HepG2 (cell line): ENCODE data around the gene FBXO7. TPM values are rescaled to one million over a fixed set of nuclear protein-coding genes. Genes with fewer than 3 reads are reported as not detected.
A peak's percentile ranks its signal among the peaks of the same experiment; 100 is the strongest.

Experiments
- DPF2 ChIP-seq: sonication (generic); formaldehyde crosslinking; IDR thresholded peaks from 2 replicates; pipeline ENCODE4 v1.4.0; 2020; ENCODE audit warnings: mild to moderate bottlenecking, low read depth, missing genetic modification reagents, borderline replicate concordance
- ETV5 ChIP-seq: IDR thresholded peaks from 2 replicates; pipeline ENCODE4 v1.6.1; 2018; ENCODE audit warnings: missing biosample characterization, missing genetic modification reagents, inconsistent platforms, borderline replicate concordance
- MEIS1 ChIP-seq: sonication (generic); formaldehyde crosslinking; IDR thresholded peaks from 2 replicates; pipeline ENCODE4 v1.9.0; 2021; ENCODE audit warnings: mild to moderate bottlenecking, missing genetic modification reagents, moderate library complexity, borderline replicate concordance
- NCOA1 ChIP-seq: sonication (generic); formaldehyde crosslinking; IDR thresholded peaks from 2 replicates; pipeline ENCODE4 v1.9.0; 2021; ENCODE audit warnings: missing genetic modification reagents
- NFATC3 ChIP-seq: sonication (generic); formaldehyde crosslinking; IDR thresholded peaks from 2 replicates; pipeline ENCODE4 v1.5.1; 2020; ENCODE audit warnings: mild to moderate bottlenecking, missing genetic modification reagents
- PAF1 ChIP-seq: IDR thresholded peaks from 2 replicates; pipeline ENCODE4 v1.6.1; 2016; ENCODE audit warnings: missing genetic modification reagents, missing compliant biosample characterization
- SP1 ChIP-seq, 2 experiments: fragments of 450-650 bp in 1 of 2; sonication (generic) in 1 of 2; formaldehyde crosslinking in 1 of 2; IDR thresholded peaks; 2 replicates each; pipeline versions ENCODE4 v1.4.0 to v1.6.1; 2016 to 2020; ENCODE audit warnings: missing genetic modification reagents in 1 of 2
- SYNCRIP ChIP-seq: fragments of 200-400 bp; formaldehyde crosslinking; IDR thresholded peaks from 2 replicates; pipeline ENCODE4 v1.6.1; 2018; ENCODE audit warnings: mild to moderate bottlenecking, low read depth, low read length; ENCODE audit not compliant: insufficient read depth
- ZNF180 ChIP-seq: sonication (generic); formaldehyde crosslinking; IDR thresholded peaks from 2 replicates; pipeline ENCODE4 v1.4.0; 2020; ENCODE audit warnings: low read depth, missing genetic modification reagents, borderline replicate concordance
- ZNF205 ChIP-seq: IDR thresholded peaks from 2 replicates; pipeline ENCODE4 v1.6.1; 2018; ENCODE audit warnings: missing biosample characterization, missing genetic modification reagents
- ZNF232 ChIP-seq: sonication (generic); formaldehyde crosslinking; IDR thresholded peaks from 2 replicates; pipeline ENCODE4 v1.4.0; 2020; ENCODE audit warnings: missing genetic modification reagents, borderline replicate concordance
- ZNF333 ChIP-seq: sonication (generic); formaldehyde crosslinking; IDR thresholded peaks from 2 replicates; pipeline ENCODE4 v1.4.0; 2020; ENCODE audit warnings: mild to moderate bottlenecking, missing genetic modification reagents, borderline replicate concordance
- ZNF431 ChIP-seq: sonication (generic); formaldehyde crosslinking; IDR thresholded peaks from 2 replicates; pipeline ENCODE4 v1.9.0; 2022; ENCODE audit warnings: missing genetic modification reagents, low read depth, mild to moderate bottlenecking, borderline replicate concordance
- ZNF44 ChIP-seq: sonication (generic); formaldehyde crosslinking; IDR thresholded peaks from 2 replicates; pipeline ENCODE4 v1.5.1; 2020; ENCODE audit warnings: mild to moderate bottlenecking, missing genetic modification reagents
- ZNF792 ChIP-seq: IDR thresholded peaks from 2 replicates; pipeline ENCODE4 v1.6.1; 2016
- polyA plus RNA-seq, 8 experiments: library from polyadenylated mRNA; depleted of rRNA in 3 of 8; stranded (reverse) in 7 of 8; unstranded in 1 of 8; fragments of >200 nt; fragmentation: Illumina TruSeq in 4 of 8; extraction: Trizol in 4 of 8; gene quantifications; 2 replicates each; pipeline versions ENCODE4 v1.2.1 to v1.2.3, GENCODE V29; 2011 to 2016; ENCODE audit warnings: low read depth in 4 of 8, missing spikeins in 1 of 8, mixed read lengths in 1 of 8; ENCODE audit not compliant: insufficient read depth in 1 of 8
- total RNA-seq, 5 experiments: library from RNA; depleted of rRNA; stranded (reverse); fragments of >200 nt; fragmentation: Illumina TruSeq; extraction: Trizol; gene quantifications; 2 replicates each; pipeline ENCODE4 v1.2.3, GENCODE V29; 2016; ENCODE audit warnings: low read depth in 1 of 5
- TF ChIP-seq, protein P1 (sequence below): sonication (generic); formaldehyde crosslinking; IDR thresholded peaks from 2 replicates; pipeline ENCODE4 v1.4.0; 2020; ENCODE audit warnings: missing genetic modification reagents, mild to moderate bottlenecking, borderline replicate concordance
- TF ChIP-seq, protein P2 (sequence below): sonication (generic); formaldehyde crosslinking; IDR thresholded peaks from 2 replicates; pipeline ENCODE4 v1.8.0; 2022; ENCODE audit warnings: missing genetic modification reagents, mild to moderate bottlenecking, borderline replicate concordance
- TF ChIP-seq, protein P3 (sequence below): sonication (generic); formaldehyde crosslinking; IDR thresholded peaks from 2 replicates; pipeline ENCODE4 v1.5.0; 2020; ENCODE audit warnings: missing genetic modification reagents, mild to moderate bottlenecking, borderline replicate concordance
- TF ChIP-seq, protein P4 (sequence below): sonication (generic); formaldehyde crosslinking; conservative IDR thresholded peaks from 2 replicates; pipeline ENCODE4 v1.8.0; 2022; ENCODE audit warnings: low read depth, missing genetic modification reagents
- TF ChIP-seq, protein P5 (sequence below): sonication (generic); formaldehyde crosslinking; IDR thresholded peaks from 2 replicates; pipeline ENCODE4 v1.4.0; 2020; ENCODE audit warnings: missing genetic modification reagents

Gene FBXO7
- total and polyA plus RNA-seq, 2 of the 13 experiments (the other 11 are each of a cell fraction or from before 2014, with no cell fraction given) = 105 to 172 TPM

DNA sequence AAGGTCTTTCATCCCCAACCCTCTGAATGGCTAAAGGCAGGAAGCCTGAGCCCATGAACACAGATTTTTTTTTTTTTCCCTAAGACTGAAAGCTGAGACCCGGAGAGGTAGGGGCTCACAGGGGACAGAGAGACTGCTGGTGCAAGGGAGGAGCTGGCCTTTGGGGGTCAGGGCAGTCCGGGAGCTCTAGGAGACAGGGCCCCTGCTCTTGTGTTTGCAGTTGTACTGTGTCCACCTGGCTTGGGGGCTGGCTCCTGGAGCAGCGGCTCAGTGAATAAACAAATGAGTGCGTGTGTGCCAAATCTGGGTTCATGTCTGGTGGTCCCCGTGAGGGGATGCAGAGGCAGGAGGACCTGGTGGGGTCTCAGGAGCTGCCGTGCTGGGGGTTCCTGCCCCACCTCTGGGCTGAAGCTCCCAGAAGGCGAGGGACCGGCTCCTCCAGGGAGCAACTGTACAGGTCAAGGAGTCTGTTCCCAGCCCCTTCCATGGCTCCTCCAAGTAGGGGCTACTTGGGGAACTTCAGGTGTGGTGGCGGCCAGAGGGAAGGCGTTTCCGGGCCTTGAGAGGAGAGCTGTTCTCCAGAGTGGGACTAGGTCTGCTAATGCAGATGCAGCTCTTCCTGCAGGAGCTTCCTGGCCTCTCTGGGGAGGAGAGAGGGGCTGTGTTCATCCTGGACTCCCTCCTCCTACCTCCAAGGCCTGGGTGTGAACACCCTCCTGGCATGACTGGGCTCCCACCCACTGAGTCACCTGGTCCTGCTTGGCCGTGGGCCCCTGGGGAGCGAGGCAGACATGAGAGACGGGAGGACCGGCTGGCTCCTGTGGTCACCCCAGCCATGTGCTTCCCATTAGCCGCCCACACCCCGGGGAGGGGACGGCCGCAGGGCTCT, 57.6 kb downstream of the FBXO7 start (continued):
- TF ChIP-seq, protein P1, sequence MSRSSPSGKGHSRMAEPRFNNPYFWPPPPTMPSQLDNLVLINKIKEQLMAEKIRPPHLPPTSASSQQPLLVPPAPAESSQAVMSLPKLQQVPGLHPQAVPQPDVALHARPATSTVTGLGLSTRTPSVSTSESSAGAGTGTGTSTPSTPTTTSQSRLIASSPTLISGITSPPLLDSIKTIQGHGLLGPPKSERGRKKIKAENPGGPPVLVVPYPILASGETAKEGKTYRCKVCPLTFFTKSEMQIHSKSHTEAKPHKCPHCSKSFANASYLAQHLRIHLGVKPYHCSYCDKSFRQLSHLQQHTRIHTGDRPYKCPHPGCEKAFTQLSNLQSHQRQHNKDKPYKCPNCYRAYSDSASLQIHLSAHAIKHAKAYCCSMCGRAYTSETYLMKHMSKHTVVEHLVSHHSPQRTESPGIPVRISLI (CRISPR knock-in tag) = peak; percentile 91
- TF ChIP-seq ZNF232 (CRISPR knock-in tag) (no peak), ZNF205 (peak; percentile 66; the same call in 1 of the 2 replicates), NFATC3 (CRISPR knock-in tag) (0 out of 2 replicates have a peak, but pooled peaks have one; percentile 55), PAF1 (CRISPR knock-in tag) (no peak), DPF2 (CRISPR knock-in tag) (peak; percentile 61), ZNF431 (peak; percentile 79; the same call in 1 of the 2 replicates), ETV5 (peak; percentile 49), ZNF180 (no peak), ZNF333 (CRISPR knock-in tag) (no peak), ZNF44 (CRISPR knock-in tag) (no peak), NCOA1 (CRISPR knock-in tag) (peak; percentile 89), ZNF792 (CRISPR knock-in tag) (no peak; the same call in 1 of the 2 replicates), SP1 (IDR thresholded peaks at IDR 0.05) (no peak), SP1 (CRISPR knock-in tag; IDR thresholded peaks at IDR 0.05) (0 out of 2 replicates have a peak, but pooled peaks have one; percentile 27), SYNCRIP (no peak), MEIS1 (0 out of 2 replicates have a peak, but pooled peaks have one; percentile 44)
- TF ChIP-seq, protein P2, sequence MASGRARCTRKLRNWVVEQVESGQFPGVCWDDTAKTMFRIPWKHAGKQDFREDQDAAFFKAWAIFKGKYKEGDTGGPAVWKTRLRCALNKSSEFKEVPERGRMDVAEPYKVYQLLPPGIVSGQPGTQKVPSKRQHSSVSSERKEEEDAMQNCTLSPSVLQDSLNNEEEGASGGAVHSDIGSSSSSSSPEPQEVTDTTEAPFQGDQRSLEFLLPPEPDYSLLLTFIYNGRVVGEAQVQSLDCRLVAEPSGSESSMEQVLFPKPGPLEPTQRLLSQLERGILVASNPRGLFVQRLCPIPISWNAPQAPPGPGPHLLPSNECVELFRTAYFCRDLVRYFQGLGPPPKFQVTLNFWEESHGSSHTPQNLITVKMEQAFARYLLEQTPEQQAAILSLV (CRISPR knock-in tag) = peak; percentile 76; the same call in 1 of the 2 replicates
- TF ChIP-seq, protein P3, sequence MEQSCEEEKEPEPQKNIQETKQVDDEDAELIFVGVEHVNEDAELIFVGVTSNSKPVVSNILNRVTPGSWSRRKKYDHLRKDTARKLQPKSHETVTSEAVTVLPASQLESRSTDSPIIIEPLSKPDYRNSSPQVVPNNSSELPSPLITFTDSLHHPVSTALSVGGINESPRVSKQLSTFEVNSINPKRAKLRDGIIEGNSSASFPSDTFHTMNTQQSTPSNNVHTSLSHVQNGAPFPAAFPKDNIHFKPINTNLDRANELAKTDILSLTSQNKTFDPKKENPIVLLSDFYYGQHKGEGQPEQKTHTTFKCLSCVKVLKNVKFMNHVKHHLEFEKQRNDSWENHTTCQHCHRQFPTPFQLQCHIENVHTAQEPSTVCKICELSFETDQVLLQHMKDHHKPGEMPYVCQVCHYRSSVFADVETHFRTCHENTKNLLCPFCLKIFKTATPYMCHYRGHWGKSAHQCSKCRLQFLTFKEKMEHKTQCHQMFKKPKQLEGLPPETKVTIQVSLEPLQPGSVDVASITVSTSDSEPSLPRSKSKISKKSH (CRISPR knock-in tag) = peak; percentile 75
- TF ChIP-seq, protein P4, sequence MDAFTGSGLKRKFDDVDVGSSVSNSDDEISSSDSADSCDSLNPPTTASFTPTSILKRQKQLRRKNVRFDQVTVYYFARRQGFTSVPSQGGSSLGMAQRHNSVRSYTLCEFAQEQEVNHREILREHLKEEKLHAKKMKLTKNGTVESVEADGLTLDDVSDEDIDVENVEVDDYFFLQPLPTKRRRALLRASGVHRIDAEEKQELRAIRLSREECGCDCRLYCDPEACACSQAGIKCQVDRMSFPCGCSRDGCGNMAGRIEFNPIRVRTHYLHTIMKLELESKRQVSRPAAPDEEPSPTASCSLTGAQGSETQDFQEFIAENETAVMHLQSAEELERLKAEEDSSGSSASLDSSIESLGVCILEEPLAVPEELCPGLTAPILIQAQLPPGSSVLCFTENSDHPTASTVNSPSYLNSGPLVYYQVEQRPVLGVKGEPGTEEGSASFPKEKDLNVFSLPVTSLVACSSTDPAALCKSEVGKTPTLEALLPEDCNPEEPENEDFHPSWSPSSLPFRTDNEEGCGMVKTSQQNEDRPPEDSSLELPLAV (CRISPR knock-in tag) = no peak
- TF ChIP-seq, protein P5, sequence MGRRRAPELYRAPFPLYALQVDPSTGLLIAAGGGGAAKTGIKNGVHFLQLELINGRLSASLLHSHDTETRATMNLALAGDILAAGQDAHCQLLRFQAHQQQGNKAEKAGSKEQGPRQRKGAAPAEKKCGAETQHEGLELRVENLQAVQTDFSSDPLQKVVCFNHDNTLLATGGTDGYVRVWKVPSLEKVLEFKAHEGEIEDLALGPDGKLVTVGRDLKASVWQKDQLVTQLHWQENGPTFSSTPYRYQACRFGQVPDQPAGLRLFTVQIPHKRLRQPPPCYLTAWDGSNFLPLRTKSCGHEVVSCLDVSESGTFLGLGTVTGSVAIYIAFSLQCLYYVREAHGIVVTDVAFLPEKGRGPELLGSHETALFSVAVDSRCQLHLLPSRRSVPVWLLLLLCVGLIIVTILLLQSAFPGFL (CRISPR knock-in tag) = no peak
